Measurements from ENCODE around the gene AXDND1. TPM values are rescaled to one million over a fixed set of nuclear protein-coding genes. Genes with fewer than 3 reads are reported as not detected.
A peak's percentile ranks its signal among the peaks of the same experiment; 100 is the strongest.

AXDND1 gene
- total RNA-seq, 1 experiment from 2014 or later, result 0.31 TPM

DNA sequence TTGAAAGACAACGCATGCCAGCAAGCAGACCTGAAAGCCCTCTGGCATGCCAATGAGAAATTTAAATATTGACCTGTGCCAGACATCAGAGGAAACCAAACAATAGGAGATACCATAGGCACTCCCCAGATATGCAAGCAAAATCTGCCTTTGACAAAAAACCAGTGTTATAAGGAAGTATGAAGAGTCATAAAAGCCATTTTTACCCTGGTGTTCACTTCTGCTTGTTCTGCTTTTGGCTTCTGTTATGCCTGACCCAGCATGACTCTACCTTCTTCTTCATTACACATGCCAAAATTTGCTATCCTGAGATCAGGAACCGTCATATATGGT, 183.6 kb downstream of the AXDND1 start:
- CTCF ChIA-PET, result no interaction called here
- intact Hi-C loops (cut with micrococcal nuclease; ENCODE audit: unreplicated experiment), result no loop called here

DNA sequence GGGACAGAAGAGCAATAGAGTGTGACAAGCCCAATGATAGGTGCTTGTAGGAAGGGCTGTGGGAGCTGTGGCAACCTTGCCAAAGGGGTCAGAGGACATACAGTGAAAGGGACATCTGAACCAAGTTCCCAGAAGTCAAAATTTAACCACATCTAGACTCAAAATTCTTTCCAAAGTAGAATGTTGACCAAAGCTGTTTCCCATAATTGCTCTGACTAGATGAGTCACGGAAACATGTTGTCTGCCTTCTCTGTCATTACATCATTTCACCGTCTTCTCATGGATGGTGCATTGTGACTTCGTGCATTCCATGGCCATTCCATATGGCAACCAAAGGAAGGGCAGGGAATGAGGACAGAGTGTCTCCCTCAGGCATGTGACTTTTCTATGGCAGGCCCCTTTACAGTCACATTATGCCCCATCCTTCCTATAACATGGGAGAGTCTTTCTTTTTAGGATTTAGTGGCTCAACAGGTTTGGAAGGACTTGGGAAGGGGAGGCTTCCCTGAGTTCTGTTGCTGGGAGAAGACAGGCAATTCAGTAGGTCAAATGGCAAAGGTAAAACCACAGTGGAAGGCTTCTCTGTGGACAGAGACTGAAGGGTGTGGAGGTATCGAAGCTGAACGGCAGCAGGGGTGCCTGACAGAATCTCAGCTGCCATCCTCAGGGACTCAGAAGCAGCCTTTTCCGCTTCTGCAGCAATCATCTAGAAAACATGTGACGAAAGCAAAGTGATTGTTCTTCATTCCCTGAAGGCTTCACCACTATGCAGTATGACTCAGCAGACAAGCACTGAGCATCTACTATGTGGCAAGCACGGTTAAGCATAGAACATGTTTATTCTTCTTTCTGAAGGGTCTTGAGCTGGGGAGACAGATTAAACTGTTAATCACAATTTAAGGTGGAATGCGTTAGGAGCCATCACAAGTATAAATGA, 185.2 kb downstream of the AXDND1 start:
- in situ Hi-C loops (cut with HindIII; ENCODE audit: low pct_unique_long_range_greater_than_20kb, low sequenced_read_pairs) (no loop called here), intact Hi-C loops (cut with micrococcal nuclease; ENCODE audit: unreplicated experiment) (no loop called here)
- no peak for TF ChIP-seq POLR2AphosphoS5 (IDR thresholded peaks at IDR 0.05; ENCODE audit: low read depth, low read length)
- TF ChIP-seq TCF7L2 (IDR thresholded peaks at IDR 0.05; ENCODE audit: low read depth, low read length), result no peak
- TF ChIP-seq SIN3A (IDR thresholded peaks at IDR 0.05; ENCODE audit: borderline replicate concordance, insufficient read depth, low read depth, low read length), result no peak
- POLR2A ChIA-PET, result no interaction called here
- Histone ChIP-seq H3K27ac (ENCODE audit: low read length) (no peak overlapping the region), H3K9me3 (ENCODE audit: control insufficient read depth, insufficient read depth, low read depth, low read length) (no peaks in the 10 kb centered on the region), H3K27me3 (ENCODE audit: control insufficient read depth, insufficient read depth, low read length) (no peaks in the 10 kb centered on the region), H3K4me1 (ENCODE audit: control insufficient read depth, insufficient read depth, low read length) (no peaks in the 10 kb centered on the region), H3K36me3 (ENCODE audit: control insufficient read depth, insufficient read depth, low read length) (no peaks in the 10 kb centered on the region), H3K4me3 (ENCODE audit: low read depth in 2 of 2, low read length in 2 of 2) (no peak overlapping the region)
- ATAC-seq, result 0 out of 2 replicates have a peak, but pooled peaks have one; percentile 51
- no TSS peak for BruUV-seq (replicated peaks)
- CTCF ChIA-PET, result no interaction called here
- no peak for DNase-seq (ENCODE audit: low read depth, low spot score)

More for the DNA sequence above, 183.6 kb downstream of the AXDND1 start:
- DNase-seq (ENCODE audit: low read depth, low spot score) (no peak), ATAC-seq (no peak)
- Histone ChIP-seq H3K27ac (ENCODE audit: low read length) (no peak overlapping the region), H3K4me1 (ENCODE audit: control insufficient read depth, insufficient read depth, low read length) (no peaks in the 10 kb centered on the region), H3K36me3 (ENCODE audit: control insufficient read depth, insufficient read depth, low read length) (no peaks in the 10 kb centered on the region), H3K9me3 (ENCODE audit: control insufficient read depth, insufficient read depth, low read depth, low read length) (no peaks in the 10 kb centered on the region), H3K4me3 (ENCODE audit: low read depth in 2 of 2, low read length in 2 of 2) (no peak overlapping the region), H3K27me3 (ENCODE audit: control insufficient read depth, insufficient read depth, low read length) (no peaks in the 10 kb centered on the region)
- TF ChIP-seq, protein P1, sequence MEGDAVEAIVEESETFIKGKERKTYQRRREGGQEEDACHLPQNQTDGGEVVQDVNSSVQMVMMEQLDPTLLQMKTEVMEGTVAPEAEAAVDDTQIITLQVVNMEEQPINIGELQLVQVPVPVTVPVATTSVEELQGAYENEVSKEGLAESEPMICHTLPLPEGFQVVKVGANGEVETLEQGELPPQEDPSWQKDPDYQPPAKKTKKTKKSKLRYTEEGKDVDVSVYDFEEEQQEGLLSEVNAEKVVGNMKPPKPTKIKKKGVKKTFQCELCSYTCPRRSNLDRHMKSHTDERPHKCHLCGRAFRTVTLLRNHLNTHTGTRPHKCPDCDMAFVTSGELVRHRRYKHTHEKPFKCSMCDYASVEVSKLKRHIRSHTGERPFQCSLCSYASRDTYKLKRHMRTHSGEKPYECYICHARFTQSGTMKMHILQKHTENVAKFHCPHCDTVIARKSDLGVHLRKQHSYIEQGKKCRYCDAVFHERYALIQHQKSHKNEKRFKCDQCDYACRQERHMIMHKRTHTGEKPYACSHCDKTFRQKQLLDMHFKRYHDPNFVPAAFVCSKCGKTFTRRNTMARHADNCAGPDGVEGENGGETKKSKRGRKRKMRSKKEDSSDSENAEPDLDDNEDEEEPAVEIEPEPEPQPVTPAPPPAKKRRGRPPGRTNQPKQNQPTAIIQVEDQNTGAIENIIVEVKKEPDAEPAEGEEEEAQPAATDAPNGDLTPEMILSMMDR (IDR thresholded peaks at IDR 0.05), result no peak
- TF ChIP-seq POLR2AphosphoS5 (IDR thresholded peaks at IDR 0.05; ENCODE audit: low read depth, low read length) (no peak), SIN3A (IDR thresholded peaks at IDR 0.05; ENCODE audit: borderline replicate concordance, insufficient read depth, low read depth, low read length) (no peak), TCF7L2 (IDR thresholded peaks at IDR 0.05; ENCODE audit: low read depth, low read length) (no peak)
- TF ChIP-seq, protein P2, sequence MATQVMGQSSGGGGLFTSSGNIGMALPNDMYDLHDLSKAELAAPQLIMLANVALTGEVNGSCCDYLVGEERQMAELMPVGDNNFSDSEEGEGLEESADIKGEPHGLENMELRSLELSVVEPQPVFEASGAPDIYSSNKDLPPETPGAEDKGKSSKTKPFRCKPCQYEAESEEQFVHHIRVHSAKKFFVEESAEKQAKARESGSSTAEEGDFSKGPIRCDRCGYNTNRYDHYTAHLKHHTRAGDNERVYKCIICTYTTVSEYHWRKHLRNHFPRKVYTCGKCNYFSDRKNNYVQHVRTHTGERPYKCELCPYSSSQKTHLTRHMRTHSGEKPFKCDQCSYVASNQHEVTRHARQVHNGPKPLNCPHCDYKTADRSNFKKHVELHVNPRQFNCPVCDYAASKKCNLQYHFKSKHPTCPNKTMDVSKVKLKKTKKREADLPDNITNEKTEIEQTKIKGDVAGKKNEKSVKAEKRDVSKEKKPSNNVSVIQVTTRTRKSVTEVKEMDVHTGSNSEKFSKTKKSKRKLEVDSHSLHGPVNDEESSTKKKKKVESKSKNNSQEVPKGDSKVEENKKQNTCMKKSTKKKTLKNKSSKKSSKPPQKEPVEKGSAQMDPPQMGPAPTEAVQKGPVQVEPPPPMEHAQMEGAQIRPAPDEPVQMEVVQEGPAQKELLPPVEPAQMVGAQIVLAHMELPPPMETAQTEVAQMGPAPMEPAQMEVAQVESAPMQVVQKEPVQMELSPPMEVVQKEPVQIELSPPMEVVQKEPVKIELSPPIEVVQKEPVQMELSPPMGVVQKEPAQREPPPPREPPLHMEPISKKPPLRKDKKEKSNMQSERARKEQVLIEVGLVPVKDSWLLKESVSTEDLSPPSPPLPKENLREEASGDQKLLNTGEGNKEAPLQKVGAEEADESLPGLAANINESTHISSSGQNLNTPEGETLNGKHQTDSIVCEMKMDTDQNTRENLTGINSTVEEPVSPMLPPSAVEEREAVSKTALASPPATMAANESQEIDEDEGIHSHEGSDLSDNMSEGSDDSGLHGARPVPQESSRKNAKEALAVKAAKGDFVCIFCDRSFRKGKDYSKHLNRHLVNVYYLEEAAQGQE (IDR thresholded peaks at IDR 0.05; ENCODE audit: insufficient read depth in 1 of 2, low read depth in 2 of 2, low read length in 1 of 2), result no peak
- POLR2A ChIA-PET, result no interaction called here
- no TSS peak for BruUV-seq (replicated peaks)
- in situ Hi-C loops (cut with HindIII; ENCODE audit: low pct_unique_long_range_greater_than_20kb, low sequenced_read_pairs), result no loop called here

DNA sequence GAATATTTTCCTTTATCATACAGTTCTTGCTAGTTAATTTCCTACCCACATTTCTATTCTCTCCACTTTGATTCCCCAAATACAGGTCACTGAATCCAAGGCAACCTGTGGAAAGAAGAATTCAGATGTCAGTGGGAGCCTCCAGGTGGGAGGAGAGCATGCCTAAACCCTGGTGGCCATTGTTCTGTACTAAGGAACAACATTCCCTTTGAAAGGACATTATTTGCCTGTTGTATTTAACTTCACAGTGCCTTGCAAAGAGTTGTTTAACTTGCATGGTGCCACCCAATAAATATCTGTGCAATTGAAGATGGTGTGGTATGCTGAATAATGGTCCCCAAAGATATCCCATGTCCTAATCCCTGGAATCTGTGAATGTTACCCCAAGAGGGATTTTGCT, 188.7 kb downstream of the AXDND1 start:
- TF ChIP-seq, protein P2 (IDR thresholded peaks at IDR 0.05; ENCODE audit: insufficient read depth in 1 of 2, low read depth in 2 of 2, low read length in 1 of 2), result no peak
- TF ChIP-seq POLR2AphosphoS5 (IDR thresholded peaks at IDR 0.05; ENCODE audit: low read depth, low read length) (no peak), TCF7L2 (IDR thresholded peaks at IDR 0.05; ENCODE audit: low read depth, low read length) (no peak), SIN3A (IDR thresholded peaks at IDR 0.05; ENCODE audit: borderline replicate concordance, insufficient read depth, low read depth, low read length) (no peak)
- TF ChIP-seq, protein P1 (IDR thresholded peaks at IDR 0.05), result no peak
- ATAC-seq, result no peak

More for the DNA sequence above, 188.7 kb downstream of the AXDND1 start:
- DNase-seq (ENCODE audit: low read depth, low spot score), result no peak
- BruUV-seq (replicated peaks), result no TSS peak
- intact Hi-C loops (cut with micrococcal nuclease; ENCODE audit: unreplicated experiment), result no loop called here
- CTCF ChIA-PET, result no interaction called here
- H3K4me3 ChIP-seq (ENCODE audit: low read depth in 2 of 2, low read length in 2 of 2), result no peak overlapping the region
- H3K27ac ChIP-seq (ENCODE audit: low read length), result no peak overlapping the region
- H3K27me3 ChIP-seq (ENCODE audit: control insufficient read depth, insufficient read depth, low read length), result peaks cover 2% of the 10 kb centered on the region; the same call in 1 of the 2 replicates
- no peaks in the 10 kb centered on the region for H3K4me1 ChIP-seq (ENCODE audit: control insufficient read depth, insufficient read depth, low read length)
- H3K9me3 ChIP-seq (ENCODE audit: control insufficient read depth, insufficient read depth, low read depth, low read length), result no peaks in the 10 kb centered on the region
- in situ Hi-C loops (cut with HindIII; ENCODE audit: low pct_unique_long_range_greater_than_20kb, low sequenced_read_pairs), result no loop called here
- POLR2A ChIA-PET, result no interaction called here
- H3K36me3 ChIP-seq (ENCODE audit: control insufficient read depth, insufficient read depth, low read length), result no peaks in the 10 kb centered on the region
